Measurements from ENCODE around the gene TMEM269. TPM values are rescaled to one million over a fixed set of nuclear protein-coding genes. Genes with fewer than 3 reads are reported as not detected.
"Not testable (repeated sequence)": the region's sequence is repeated elsewhere in the genome, so short reads cannot be mapped to it uniquely, and the experiment has no call there.

TMEM269 gene
- total and polyA plus RNA-seq, 3 experiments from 2014 or later: 0.16 to 0.20 TPM; not detected in 1

DNA sequence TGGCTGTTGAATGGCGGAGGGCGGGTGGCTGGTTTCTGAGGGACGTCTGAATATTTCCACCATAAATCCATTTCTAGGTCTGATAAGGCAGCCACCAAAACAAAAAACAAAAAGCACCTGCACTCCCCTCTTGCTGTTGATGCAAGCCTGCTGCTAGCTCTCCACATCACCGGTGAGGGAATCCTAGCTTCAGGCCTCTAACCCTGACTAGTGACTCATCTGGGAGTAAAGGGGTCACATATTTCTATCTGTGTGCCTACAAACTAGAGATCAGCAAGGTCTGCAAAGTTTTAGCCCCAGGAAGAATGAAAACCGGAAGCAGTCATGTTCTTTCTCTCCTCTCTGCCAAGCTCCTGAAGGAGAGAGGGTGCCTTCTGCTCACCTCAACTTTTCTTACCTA lies 21.8 kb downstream of the TMEM269 start:
- no peak overlapping the region for H3K4me3 Mint-ChIP-seq
- H3K36me3 Mint-ChIP-seq: peaks cover 0 to 32% (median 9%) of the 10 kb centered on the region in 3 donors
- peaks cover 3% of the 10 kb centered on the region for H3K36me3 ChIP-seq (ENCODE audit: insufficient read depth, low read length)
- ChIA-PET CTCF (interaction anchor here (1.2 kb wide), 1 partner anchor 21 kb away, joined by 3 read pairs; the partner anchor contains the start of gene TMEM269), POLR2A (interaction anchor here (0.5 kb wide), 1 partner anchor 630 kb away, joined by 4 read pairs; no protein-coding TSS in a partner anchor)
- no peak overlapping the region for H3K27ac ChIP-seq (ENCODE audit: low read depth, low read length)
- H3K4me1 ChIP-seq (ENCODE audit: insufficient read depth, low read length): no peaks in the 10 kb centered on the region
- H3K4me3 ChIP-seq (ENCODE audit: low read length): no peak overlapping the region
- H3K27me3 ChIP-seq (ENCODE audit: insufficient read depth, low read length, poor library complexity, severe bottlenecking): no peaks in the 10 kb centered on the region
- no peaks in the 10 kb centered on the region for H3K9me3 ChIP-seq (ENCODE audit: low read length)
- no peaks in the 10 kb centered on the region for H3K9me3 Mint-ChIP-seq
- no peak for DNase-seq
- no peak overlapping the region for H3K27ac Mint-ChIP-seq
- H3K4me1 Mint-ChIP-seq: peaks cover 4 to 13% (median 11%) of the 10 kb centered on the region in 3 donors
- H3K27me3 Mint-ChIP-seq: no peaks in the 10 kb centered on the region

DNA sequence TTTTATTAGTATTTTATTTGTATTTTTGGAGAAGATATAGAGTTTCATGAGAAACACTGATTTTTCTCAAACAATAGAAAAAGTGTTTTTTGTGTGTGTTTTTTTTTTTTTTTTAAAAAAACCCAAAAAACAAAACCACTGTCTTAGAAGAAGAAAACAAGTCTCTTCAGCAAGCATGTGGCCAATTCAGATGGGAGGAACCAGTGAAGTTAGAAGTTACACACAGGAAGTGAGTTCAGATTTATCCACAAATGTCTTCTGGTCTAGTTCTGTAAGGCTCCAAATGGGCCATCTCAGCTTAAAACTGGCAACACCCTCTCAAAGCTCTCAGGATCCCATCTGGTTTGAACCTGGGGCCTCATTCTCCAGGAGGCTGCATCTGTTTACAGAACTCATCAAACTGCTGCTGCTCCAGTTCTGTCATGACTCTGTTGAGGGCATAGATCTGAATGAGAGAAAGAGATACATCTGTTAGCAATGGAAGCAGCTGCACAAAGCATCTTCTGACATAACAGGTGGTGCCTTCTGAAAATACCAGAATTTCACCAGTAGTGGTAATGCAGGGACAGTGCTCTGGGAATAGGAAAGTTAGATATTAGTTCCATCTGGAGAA lies 22.4 kb downstream of the TMEM269 start:
- H3K36me3 Mint-ChIP-seq: peaks cover 0 to 33% (median 8%) of the 10 kb centered on the region in 3 donors
- H3K27me3 Mint-ChIP-seq: no peaks in the 10 kb centered on the region
- ChIA-PET POLR2A (no interaction called here), CTCF (interaction anchor here (1.2 kb wide), 1 partner anchor 22 kb away, joined by 3 read pairs; the partner anchor contains the start of gene TMEM269)
- no peak overlapping the region for H3K4me3 Mint-ChIP-seq
- H3K9me3 ChIP-seq (ENCODE audit: low read length): no peaks in the 10 kb centered on the region
- DNase-seq: no peak
- H3K27me3 ChIP-seq (ENCODE audit: insufficient read depth, low read length, poor library complexity, severe bottlenecking): no peaks in the 10 kb centered on the region
- no peaks in the 10 kb centered on the region for H3K4me1 ChIP-seq (ENCODE audit: insufficient read depth, low read length)
- H3K36me3 ChIP-seq (ENCODE audit: insufficient read depth, low read length): peaks cover 3% of the 10 kb centered on the region
- H3K27ac ChIP-seq (ENCODE audit: low read depth, low read length): no peak overlapping the region
- no peak overlapping the region for H3K4me3 ChIP-seq (ENCODE audit: low read length)
- peak overlapping the region in 1 of 8 donors; percentile 24 for H3K27ac Mint-ChIP-seq
- no peaks in the 10 kb centered on the region for H3K9me3 Mint-ChIP-seq
- peaks cover 4 to 13% (median 12%) of the 10 kb centered on the region in 3 donors for H3K4me1 Mint-ChIP-seq

DNA sequence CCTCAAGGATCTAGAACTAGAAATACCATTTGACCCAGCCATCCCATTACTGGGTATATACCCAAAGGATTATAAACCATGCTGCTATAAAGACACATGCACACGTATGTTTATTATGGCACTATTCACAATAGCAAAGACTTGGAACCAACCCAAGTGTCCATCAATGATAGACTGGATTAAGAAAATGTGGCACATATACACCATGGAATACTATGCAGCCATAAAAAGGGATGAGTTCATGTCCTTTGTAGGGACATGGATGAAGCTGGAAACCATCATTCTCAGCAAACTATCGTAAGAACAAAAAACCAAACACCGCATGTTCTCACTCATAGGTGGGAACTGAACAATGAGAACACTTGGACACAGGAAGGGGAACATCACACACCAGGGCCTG lies 30.0 kb downstream of the TMEM269 start:
- CTCF ChIA-PET, POLR2A ChIA-PET: not testable (repeated sequence)
- peak overlapping the region in 1 of 7 donors; percentile 65 for H3K4me3 Mint-ChIP-seq

GRCh38 chr1:42815941-42816584 lies 31.3 kb downstream of the TMEM269 start:
- Histone ChIP-seq H3K27me3 (ENCODE audit: insufficient read depth, low read length, poor library complexity, severe bottlenecking) (no peaks in the 10 kb centered on the region), H3K4me3 (ENCODE audit: low read length) (peak overlapping the region; percentile 60), H3K27ac (ENCODE audit: low read depth, low read length) (peak overlapping the region; percentile 76), H3K4me1 (ENCODE audit: insufficient read depth, low read length) (peaks cover 10% of the 10 kb centered on the region), H3K9me3 (ENCODE audit: low read length) (no peaks in the 10 kb centered on the region), H3K36me3 (ENCODE audit: insufficient read depth, low read length) (peaks cover 3% of the 10 kb centered on the region)
- no peaks in the 10 kb centered on the region for H3K27me3 Mint-ChIP-seq
- H3K4me3 Mint-ChIP-seq: peak overlapping the region; percentile 78 to 91 (median 85)
- H3K4me1 Mint-ChIP-seq: peaks cover 18 to 29% (median 26%) of the 10 kb centered on the region in 3 donors
- ChIA-PET POLR2A (interaction anchor here (1.2 to 3.6 kb wide), 3 partner anchors 31 to 158 kb away, joined by 3 to 30 read pairs (median 7); partner anchors contain the start of genes C1orf50, P3H1, PPIH and ZNF691), CTCF (interaction anchor here (1.0 to 2.8 kb wide), 3 partner anchors 31 to 482 kb away, joined by 3 to 14 read pairs (median 3); partner anchors contain the start of genes P3H1 and ZNF691)
- H3K9me3 Mint-ChIP-seq: no peaks in the 10 kb centered on the region
- H3K27ac Mint-ChIP-seq: peak overlapping the region; percentile 84 to 98 (median 94)
- peak in 3 of 5 donors; percentile 2 to 28 (median 3) for DNase-seq
- peaks cover 0 to 13% (median 5%) of the 10 kb centered on the region in 3 donors for H3K36me3 Mint-ChIP-seq

More for the DNA sequence above, 30.0 kb downstream of the TMEM269 start:
- peaks cover 18 to 28% (median 26%) of the 10 kb centered on the region in 3 donors for H3K4me1 Mint-ChIP-seq
- peak overlapping the region in 1 of 8 donors; percentile 42 for H3K27ac Mint-ChIP-seq
- peaks cover 0 to 18% (median 3%) of the 10 kb centered on the region in 3 donors for H3K36me3 Mint-ChIP-seq
- DNase-seq; H3K27me3 ChIP-seq (ENCODE audit: insufficient read depth, low read length, poor library complexity, severe bottlenecking); H3K27ac ChIP-seq (ENCODE audit: low read depth, low read length); H3K4me3 ChIP-seq (ENCODE audit: low read length); H3K27me3 Mint-ChIP-seq; H3K36me3 ChIP-seq (ENCODE audit: insufficient read depth, low read length); H3K9me3 Mint-ChIP-seq; H3K9me3 ChIP-seq (ENCODE audit: low read length): not testable (repeated sequence)
- H3K4me1 ChIP-seq (ENCODE audit: insufficient read depth, low read length): peaks cover 10% of the 10 kb centered on the region

- peaks cover 18 to 29% (median 23%) of the 10 kb centered on the region in 3 donors for H3K4me1 Mint-ChIP-seq
- POLR2A ChIA-PET: interaction anchor here (1.2 to 3.6 kb wide), 3 partner anchors 30 to 159 kb away, joined by 3 to 30 read pairs (median 7); partner anchors contain the start of genes C1orf50, P3H1, PPIH and ZNF691
- CTCF ChIA-PET: interaction anchor here (1.1 to 2.8 kb wide), 2 partner anchors 30 to 50 kb away, joined by 3 to 14 read pairs; partner anchors contain the start of genes P3H1 and ZNF691
- no peaks in the 10 kb centered on the region for H3K27me3 Mint-ChIP-seq
- peak; percentile 91 to 95 (median 92) for DNase-seq
- Histone ChIP-seq H3K9me3 (ENCODE audit: low read length) (no peaks in the 10 kb centered on the region), H3K4me3 (ENCODE audit: low read length) (peak within 1 kb of the TSS; percentile 60), H3K27ac (ENCODE audit: low read depth, low read length) (peak within 1 kb of the TSS; percentile 76), H3K36me3 (ENCODE audit: insufficient read depth, low read length) (no peaks in the 10 kb centered on the region), H3K27me3 (ENCODE audit: insufficient read depth, low read length, poor library complexity, severe bottlenecking) (no peaks in the 10 kb centered on the region), H3K4me1 (ENCODE audit: insufficient read depth, low read length) (peaks cover 10% of the 10 kb centered on the region)
- H3K27ac Mint-ChIP-seq: peak within 1 kb of the TSS; percentile 84 to 98 (median 94)
- no peaks in the 10 kb centered on the region for H3K9me3 Mint-ChIP-seq
- peak within 1 kb of the TSS; percentile 78 to 91 (median 85) for H3K4me3 Mint-ChIP-seq
- peaks cover 0 to 10% (median 5%) of the 10 kb centered on the region in 3 donors for H3K36me3 Mint-ChIP-seq
Measured at GRCh38 chr1:42816585-42817439, 32.0 kb downstream of the TMEM269 start, which contains the start of the genes ERMAP and SVBP. Gene ERMAP (plus strand): TSS chr1:42817122. CDS start chr1:42830449, 13,327 bp downstream. Gene SVBP (minus strand): TSS chr1:42817397. CDS start chr1:42816544, 853 bp downstream.

DNA sequence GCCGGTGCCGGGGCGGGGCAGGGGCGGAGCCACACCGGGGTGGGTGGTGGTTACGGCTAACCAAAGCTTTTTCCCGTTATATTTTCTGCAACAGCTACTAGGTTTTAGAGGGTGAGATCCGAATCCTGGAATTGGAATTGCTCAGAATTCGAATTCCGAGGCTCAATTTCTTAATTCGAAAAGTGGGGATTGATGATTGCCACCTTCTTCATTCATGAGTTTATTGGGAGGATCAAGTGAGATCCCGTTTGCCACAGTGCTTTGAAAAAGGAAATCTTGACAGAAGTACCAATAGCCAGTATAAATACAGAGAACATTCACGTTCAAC lies 32.6 kb downstream of the TMEM269 start:
- Mint-ChIP-seq H3K4me3 (peak overlapping the region; percentile 72 to 91 (median 84)), H3K9me3 (no peaks in the 10 kb centered on the region), H3K4me1 (peaks cover 18 to 29% (median 23%) of the 10 kb centered on the region in 3 donors), H3K27me3 (no peaks in the 10 kb centered on the region), H3K36me3 (peaks cover 0 to 10% (median 5%) of the 10 kb centered on the region in 3 donors), H3K27ac (peak overlapping the region in 6 of 8 donors; percentile 24 to 78 (median 62))
- H3K4me1 ChIP-seq (ENCODE audit: insufficient read depth, low read length): peaks cover 10% of the 10 kb centered on the region
- no peak for DNase-seq
- no peaks in the 10 kb centered on the region for H3K27me3 ChIP-seq (ENCODE audit: insufficient read depth, low read length, poor library complexity, severe bottlenecking)
- H3K4me3 ChIP-seq (ENCODE audit: low read length): peak overlapping the region; percentile 59
- CTCF ChIA-PET: interaction anchor here (2.8 kb wide), 1 partner anchor 29 kb away, joined by 14 read pairs; the partner anchor contains the start of gene ZNF691
- no peaks in the 10 kb centered on the region for H3K9me3 ChIP-seq (ENCODE audit: low read length)
- no peaks in the 10 kb centered on the region for H3K36me3 ChIP-seq (ENCODE audit: insufficient read depth, low read length)
- H3K27ac ChIP-seq (ENCODE audit: low read depth, low read length): no peak overlapping the region
- POLR2A ChIA-PET: interaction anchor here (1.5 to 3.6 kb wide), 2 partner anchors 51 to 159 kb away, joined by 3 to 30 read pairs; partner anchors contain the start of genes C1orf50, P3H1 and PPIH

- peak overlapping the region; percentile 15 to 88 (median 83) for H3K4me3 Mint-ChIP-seq
- H3K27ac Mint-ChIP-seq: peak overlapping the region in 4 of 8 donors; percentile 7 to 78 (median 60)
- Histone ChIP-seq H3K27me3 (ENCODE audit: insufficient read depth, low read length, poor library complexity, severe bottlenecking) (no peaks in the 10 kb centered on the region), H3K27ac (ENCODE audit: low read depth, low read length) (no peak overlapping the region), H3K36me3 (ENCODE audit: insufficient read depth, low read length) (no peaks in the 10 kb centered on the region), H3K4me1 (ENCODE audit: insufficient read depth, low read length) (peaks cover 10% of the 10 kb centered on the region), H3K4me3 (ENCODE audit: low read length) (no peak overlapping the region), H3K9me3 (ENCODE audit: low read length) (no peaks in the 10 kb centered on the region)
- ChIA-PET POLR2A (interaction anchor here (1.5 to 3.6 kb wide), 2 partner anchors 51 to 160 kb away, joined by 3 to 30 read pairs; partner anchors contain the start of genes C1orf50, P3H1 and PPIH), CTCF (interaction anchor here (2.8 kb wide), 1 partner anchor 29 kb away, joined by 14 read pairs; the partner anchor contains the start of gene ZNF691)
- DNase-seq: no peak
- peaks cover 0 to 9% (median 5%) of the 10 kb centered on the region in 3 donors for H3K36me3 Mint-ChIP-seq
- H3K4me1 Mint-ChIP-seq: peaks cover 18 to 29% (median 23%) of the 10 kb centered on the region in 3 donors
- no peaks in the 10 kb centered on the region for H3K9me3 Mint-ChIP-seq
- no peaks in the 10 kb centered on the region for H3K27me3 Mint-ChIP-seq
Measured at GRCh38 chr1:42817976-42818375, 33.2 kb downstream of the TMEM269 start.

All from CD8-positive, alpha-beta memory T cell (primary cell).